SK-N-MC (cell line): ENCODE results near the gene EWSR1.
"Not testable (repeated sequence)": the region's sequence is repeated elsewhere in the genome, so short reads cannot be mapped to it uniquely, and the experiment has no call there.

Experiments used
- DNase-seq: peaks from one replicate; pipeline ENCODE4 v3.0.0-alpha.2; 2011; ENCODE audit warnings: low read depth, low spot score
- H3K27ac ChIP-seq: fragments of 200-600 bp; sonication (generic); 2 replicates; pipeline ENCODE4 v1.5.1; 2016; ENCODE audit warnings: mixed run types
- H3K36me3 ChIP-seq: fragments of 200-600 bp; sonication (generic); 2 replicates; pipeline ENCODE4 v1.6.1; 2017; ENCODE audit warnings: antibody characterized with exemption, low read length, mixed read lengths; ENCODE audit not compliant: insufficient read depth
- H3K4me3 ChIP-seq: fragments of 200-600 bp; sonication (generic); 2 replicates; pipeline ENCODE4 v1.5.1; 2016
- H3K9ac ChIP-seq: fragments of 200-600 bp; sonication (generic); 2 replicates; pipeline ENCODE4 v1.8.0; 2017; ENCODE audit warnings: mixed run types, mixed read lengths; ENCODE audit not compliant: insufficient read length
- H3K9me3 ChIP-seq: fragments of 200-600 bp; sonication (generic); 2 replicates; pipeline ENCODE4 v1.6.1; 2017; ENCODE audit warnings: low read depth, mild to moderate bottlenecking, antibody characterized with exemption, low read length, moderate library complexity, mixed read lengths
- EZH2 ChIP-seq: fragments of 200-600 bp; sonication (generic); IDR thresholded peaks from one replicate; pipeline ENCODE4 v1.6.1; 2017; ENCODE audit warnings: antibody characterized with exemption
- FOXP2 ChIP-seq: optimal IDR thresholded peaks from 2 replicates; pipeline ENCODE3; 2011; ENCODE audit warnings: mild to moderate bottlenecking, moderate library complexity; ENCODE audit not compliant: insufficient read depth; ENCODE audit errors: extremely low read length, control extremely low read depth
- POLR2AphosphoS5 ChIP-seq: IDR thresholded peaks from 2 replicates; pipeline ENCODE4 v1.6.1; 2012; ENCODE audit warnings: mild to moderate bottlenecking, low read depth, low read length, borderline replicate concordance

Gene EWSR1

DNA sequence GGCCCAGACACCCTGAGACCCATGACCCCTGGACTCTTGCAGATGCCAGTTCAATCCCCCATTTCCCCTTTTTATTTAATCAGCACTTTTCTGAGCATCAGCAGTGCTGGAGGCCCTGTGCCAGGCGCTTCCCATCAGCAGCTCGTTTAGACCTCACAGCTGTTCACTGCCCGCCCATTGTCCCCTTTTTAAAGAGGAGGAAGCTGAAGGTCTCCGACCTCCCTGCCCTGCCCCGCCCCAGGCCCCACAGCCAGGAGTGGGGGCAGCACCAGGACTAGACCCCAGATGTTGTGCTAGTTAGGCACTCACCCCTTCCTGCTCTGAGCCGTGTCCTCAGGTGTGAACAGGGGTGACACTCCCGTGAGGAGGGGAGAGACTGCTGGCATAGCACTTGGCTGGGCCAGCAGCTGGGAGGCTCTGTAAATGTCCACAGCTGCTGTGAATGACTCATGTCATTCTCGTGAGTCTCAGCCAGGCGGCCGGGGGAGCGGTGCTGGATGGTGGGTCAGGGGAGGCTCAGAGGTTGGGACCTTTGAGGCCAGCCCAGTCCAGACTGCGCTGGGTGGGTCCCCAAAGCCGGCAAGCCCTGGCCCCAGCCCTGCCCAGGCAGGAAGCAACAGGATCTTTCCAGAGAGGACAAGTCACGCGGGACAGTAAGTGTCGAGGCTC, 42.5 kb upstream of the EWSR1 start:
- Histone ChIP-seq H3K9me3 (no peaks in the 10 kb centered on the region), H3K4me3 (no peak overlapping the region), H3K27ac (no peak overlapping the region), H3K36me3 (no peaks in the 10 kb centered on the region), H3K9ac (no peak overlapping the region)
- no peak for DNase-seq
- TF ChIP-seq FOXP2 (no peak), EZH2 (no peak), POLR2AphosphoS5 (no peak)

DNA sequence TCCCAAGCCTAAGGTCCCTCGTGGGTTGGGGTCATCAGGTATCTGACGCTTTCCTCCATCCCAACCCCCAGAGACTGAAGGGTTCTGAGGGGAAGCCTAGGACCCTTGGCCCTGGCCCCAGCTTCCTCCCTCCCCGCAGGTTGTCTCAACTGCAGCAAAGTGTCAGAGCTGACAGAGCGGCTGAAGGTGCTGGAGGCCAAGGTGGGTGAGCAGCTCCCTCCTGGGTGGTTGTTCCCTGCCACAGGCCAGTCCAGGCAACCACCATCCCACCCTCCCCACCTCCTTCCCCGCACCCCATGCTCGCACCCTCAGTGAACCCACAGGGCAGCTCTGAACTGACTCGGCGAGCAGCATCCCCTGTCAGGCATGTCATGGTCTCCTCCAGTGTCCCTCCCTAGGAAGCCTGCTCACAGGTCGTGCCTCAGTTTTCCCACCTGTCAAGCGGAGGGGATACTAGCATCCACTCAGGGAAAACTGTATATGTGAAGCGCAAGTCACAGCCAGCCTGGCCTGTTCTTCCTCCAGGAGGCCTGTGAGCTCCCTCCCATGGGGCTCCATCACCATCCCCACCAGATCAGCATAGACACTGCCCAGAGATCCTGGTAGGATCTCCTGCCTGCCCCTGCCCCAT, 41.6 kb upstream of the EWSR1 start:
- no peak overlapping the region for H3K4me3 ChIP-seq
- TF ChIP-seq POLR2AphosphoS5 (no peak), FOXP2 (no peak), EZH2 (no peak)
- no peak overlapping the region for H3K9ac ChIP-seq
- no peak overlapping the region for H3K27ac ChIP-seq
- H3K36me3 ChIP-seq, result no peaks in the 10 kb centered on the region
- H3K9me3 ChIP-seq, result no peaks in the 10 kb centered on the region
- DNase-seq, result no peak

DNA sequence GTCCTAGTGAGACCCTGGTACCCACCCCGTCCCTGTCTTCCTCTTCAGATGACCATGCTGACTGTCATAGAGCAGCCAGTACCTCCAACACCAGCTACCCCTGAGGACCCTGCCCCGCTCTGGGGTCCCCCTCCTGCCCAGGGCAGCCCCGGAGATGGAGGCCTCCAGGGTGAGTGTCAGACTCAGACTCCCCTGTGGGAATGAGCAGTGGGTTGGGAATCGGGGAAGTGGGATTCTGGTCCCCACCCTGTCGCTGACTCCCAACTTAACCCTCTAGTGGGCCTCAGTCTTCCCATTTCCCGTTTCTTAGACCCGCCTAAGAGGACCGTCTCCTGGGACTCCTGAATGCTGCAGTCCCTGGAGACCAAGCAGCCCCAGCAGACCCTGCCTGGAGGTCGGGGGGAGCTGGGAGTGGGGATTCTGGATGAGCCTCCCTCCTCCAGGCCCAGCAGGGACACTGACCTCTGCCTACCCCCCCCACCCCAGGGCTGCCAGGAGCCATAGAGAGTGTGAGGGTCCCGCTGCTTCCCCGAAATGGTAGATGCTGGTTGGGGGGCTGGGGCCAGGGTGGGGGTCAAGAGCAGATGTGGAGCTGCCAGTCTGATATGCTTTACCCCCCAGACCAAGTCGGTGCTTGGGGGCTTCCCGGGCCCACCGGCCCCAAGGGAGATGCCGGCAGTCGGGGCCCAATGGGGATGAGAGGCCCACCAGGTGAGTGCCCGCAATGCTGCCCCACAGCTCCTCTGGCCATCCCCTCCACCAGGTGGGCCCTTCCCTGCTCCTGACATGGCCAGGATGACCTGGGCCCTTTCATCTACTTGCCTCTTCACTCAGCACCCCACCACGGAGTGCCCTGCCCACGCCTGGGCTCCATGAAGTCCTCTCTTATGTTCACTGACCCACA, 36.8 kb upstream of the EWSR1 start:
- Histone ChIP-seq H3K4me3 (no peak overlapping the region), H3K27ac (no peak overlapping the region), H3K36me3 (no peaks in the 10 kb centered on the region), H3K9ac (no peak overlapping the region), H3K9me3 (no peaks in the 10 kb centered on the region)
- TF ChIP-seq POLR2AphosphoS5 (no peak), EZH2 (no peak), FOXP2 (no peak)
- no peak for DNase-seq

GRCh38 chr22:29231971-29232959, 35.8 kb upstream of the EWSR1 start:
- Histone ChIP-seq H3K36me3 (no peaks in the 10 kb centered on the region), H3K4me3 (no peak overlapping the region), H3K27ac (no peak overlapping the region), H3K9me3 (no peaks in the 10 kb centered on the region), H3K9ac (no peak overlapping the region)
- DNase-seq, result no peak
- TF ChIP-seq FOXP2 (no peak), POLR2AphosphoS5 (no peak), EZH2 (no peak)

GRCh38 chr22:29233277-29233877, 34.7 kb upstream of the EWSR1 start:
- H3K9ac ChIP-seq, result no peak overlapping the region
- H3K9me3 ChIP-seq, result no peaks in the 10 kb centered on the region
- no peak for DNase-seq
- H3K4me3 ChIP-seq, result no peak overlapping the region
- no peaks in the 10 kb centered on the region for H3K36me3 ChIP-seq
- H3K27ac ChIP-seq, result no peak overlapping the region
- TF ChIP-seq FOXP2 (no peak), EZH2 (no peak), POLR2AphosphoS5 (no peak)

- not testable (repeated sequence) for H3K27ac ChIP-seq, H3K9me3 ChIP-seq, H3K36me3 ChIP-seq, H3K9ac ChIP-seq, H3K4me3 ChIP-seq, DNase-seq
Observed at GRCh38 chr22:29240481-29240880, 27.6 kb upstream of the EWSR1 start.

DNA sequence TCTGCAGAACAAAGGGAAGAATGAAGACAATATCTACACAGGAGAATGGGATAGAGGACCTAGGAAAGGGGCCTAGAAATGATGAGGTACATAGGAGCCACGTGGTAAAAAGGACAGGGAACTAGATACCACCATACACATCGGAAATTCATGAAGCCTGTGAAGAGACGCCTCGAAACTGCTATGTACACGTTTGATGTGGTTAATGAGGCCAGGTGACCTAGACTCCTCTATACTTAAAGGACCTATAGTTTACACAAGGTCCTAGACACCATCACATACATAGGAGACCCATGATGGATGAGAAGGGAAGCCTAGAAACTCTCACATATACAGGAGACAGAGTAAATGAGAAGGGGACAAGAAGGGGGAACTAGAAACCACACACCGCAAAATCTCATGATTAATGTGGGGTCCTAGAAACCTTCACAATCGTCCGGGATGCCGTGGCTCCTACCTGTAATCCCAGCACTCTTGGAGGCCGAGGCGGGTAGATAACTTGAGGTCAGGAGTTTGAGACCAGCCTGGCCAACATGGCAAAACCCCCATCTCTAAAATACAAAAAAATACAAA, 24.1 kb upstream of the EWSR1 start:
- no peak overlapping the region for H3K4me3 ChIP-seq
- H3K36me3 ChIP-seq, result no peaks in the 10 kb centered on the region
- TF ChIP-seq EZH2 (no peak), POLR2AphosphoS5 (no peak), FOXP2 (no peak)
- H3K9ac ChIP-seq, result no peak overlapping the region
- 0 out of 2 replicates have a peak, but pooled peaks cover 5% of the 10 kb centered on the region for H3K9me3 ChIP-seq
- H3K27ac ChIP-seq, result no peak overlapping the region
- no peak for DNase-seq
